HEK293 (cell line): ENCODE measurements around the gene WIPF3.

ENCODE experiments used
- KLF1 ChIP-seq: fragments of 450-650 bp; formaldehyde crosslinking; IDR thresholded peaks from 2 replicates; pipeline ENCODE4 v1.5.1; 2016; ENCODE audit warnings: missing biosample characterization, missing genetic modification characterization
- KLF7 ChIP-seq: fragments of 450-650 bp; formaldehyde crosslinking; IDR thresholded peaks from 2 replicates; pipeline ENCODE4 v1.5.1; 2016; ENCODE audit warnings: missing biosample characterization, missing genetic modification characterization, borderline replicate concordance
- MYNN ChIP-seq: fragments of 450-650 bp; formaldehyde crosslinking; IDR thresholded peaks from 2 replicates; pipeline ENCODE4 v1.5.1; 2016; ENCODE audit warnings: missing biosample characterization, missing genetic modification characterization, borderline replicate concordance
- PATZ1 ChIP-seq: fragments of 450-650 bp; formaldehyde crosslinking; IDR thresholded peaks from 2 replicates; pipeline ENCODE4 v1.5.1; 2016; ENCODE audit warnings: missing biosample characterization, missing genetic modification characterization
- PRDM1 ChIP-seq: fragments of 450-650 bp; formaldehyde crosslinking; IDR thresholded peaks from 2 replicates; pipeline ENCODE4; 2016; ENCODE audit warnings: missing biosample characterization, missing genetic modification characterization
- RBAK ChIP-seq: fragments of 450-650 bp; formaldehyde crosslinking; IDR thresholded peaks from 2 replicates; pipeline ENCODE4 v1.5.1; 2016; ENCODE audit warnings: missing biosample characterization, missing genetic modification characterization
- TSHZ1 ChIP-seq: fragments of 450-650 bp; formaldehyde crosslinking; IDR thresholded peaks from 2 replicates; pipeline ENCODE4 v1.5.1; 2016; ENCODE audit warnings: missing biosample characterization, missing genetic modification characterization, borderline replicate concordance
- YY1 ChIP-seq: fragments of 450-650 bp; formaldehyde crosslinking; IDR thresholded peaks from 2 replicates; pipeline ENCODE4 v1.5.1; 2018; ENCODE audit warnings: missing biosample characterization, missing genetic modification characterization
- ZBTB20 ChIP-seq: fragments of 450-650 bp; formaldehyde crosslinking; IDR thresholded peaks from 2 replicates; pipeline ENCODE4 v1.5.1; 2016; ENCODE audit warnings: missing biosample characterization, missing genetic modification characterization
- ZBTB8A ChIP-seq: fragments of 450-650 bp; formaldehyde crosslinking; IDR thresholded peaks from 2 replicates; pipeline ENCODE4 v1.5.1; 2016; ENCODE audit warnings: missing biosample characterization, missing genetic modification characterization
- ZFP37 ChIP-seq: fragments of 450-650 bp; formaldehyde crosslinking; IDR thresholded peaks from 2 replicates; pipeline ENCODE4 v1.5.1; 2016; ENCODE audit warnings: missing biosample characterization, missing genetic modification characterization
- ZNF148 ChIP-seq: fragments of 450-650 bp; formaldehyde crosslinking; IDR thresholded peaks from 2 replicates; pipeline ENCODE4 v1.5.0; 2017; ENCODE audit warnings: missing biosample characterization, missing genetic modification characterization, borderline replicate concordance
- ZNF280D ChIP-seq: fragments of 450-650 bp; formaldehyde crosslinking; IDR thresholded peaks from 2 replicates; pipeline ENCODE4 v1.5.1; 2016; ENCODE audit warnings: missing biosample characterization, missing genetic modification characterization
- ZNF350 ChIP-seq: fragments of 450-650 bp; formaldehyde crosslinking; IDR thresholded peaks from 2 replicates; pipeline ENCODE4 v1.5.0; 2017; ENCODE audit warnings: missing biosample characterization, mild to moderate bottlenecking, missing genetic modification characterization
- ZNF391 ChIP-seq: fragments of 450-650 bp; formaldehyde crosslinking; IDR thresholded peaks from 2 replicates; pipeline ENCODE4 v1.5.1; 2016; ENCODE audit warnings: low read depth, missing biosample characterization, missing genetic modification characterization, borderline replicate concordance
- ZNF48 ChIP-seq: fragments of 450-650 bp; formaldehyde crosslinking; IDR thresholded peaks from 2 replicates; pipeline ENCODE4 v1.5.1; 2016; ENCODE audit warnings: missing biosample characterization, missing genetic modification characterization
- ZNF514 ChIP-seq: fragments of 450-650 bp; formaldehyde crosslinking; IDR thresholded peaks from 2 replicates; pipeline ENCODE4 v1.5.1; 2016; ENCODE audit warnings: missing biosample characterization, missing genetic modification characterization
- ZNF521 ChIP-seq: fragments of 450-650 bp; formaldehyde crosslinking; IDR thresholded peaks from 2 replicates; pipeline ENCODE4 v1.5.1; 2017; ENCODE audit warnings: missing biosample characterization, mild to moderate bottlenecking, missing genetic modification characterization
- ZNF639 ChIP-seq: fragments of 450-650 bp; formaldehyde crosslinking; IDR thresholded peaks from 2 replicates; pipeline ENCODE4 v1.5.1; 2016; ENCODE audit warnings: missing biosample characterization, missing genetic modification characterization
- ZNF645 ChIP-seq: fragments of 450-650 bp; formaldehyde crosslinking; IDR thresholded peaks from 2 replicates; pipeline ENCODE4; 2016; ENCODE audit warnings: missing biosample characterization, missing genetic modification characterization
- ZNF660 ChIP-seq: fragments of 450-650 bp; IDR thresholded peaks from 2 replicates; pipeline ENCODE4 v1.5.1; 2018; ENCODE audit warnings: missing biosample characterization, mild to moderate bottlenecking, missing genetic modification characterization
- ZNF785 ChIP-seq: fragments of 450-650 bp; formaldehyde crosslinking; IDR thresholded peaks from 2 replicates; pipeline ENCODE4 v1.5.1; 2016; ENCODE audit warnings: missing biosample characterization, missing genetic modification characterization
- ZSCAN5A ChIP-seq: fragments of 450-650 bp; formaldehyde crosslinking; IDR thresholded peaks from 2 replicates; pipeline ENCODE4 v1.5.1; 2016; ENCODE audit warnings: missing biosample characterization, missing genetic modification characterization

Gene WIPF3

GRCh38 chr7:29853789-29854188 lies 47.5 kb downstream of the WIPF3 start (continued):
- TF ChIP-seq ZNF280D (tag by site-specific recombination) (no peak), RBAK (no peak), YY1 (tag by site-specific recombination) (no peak), ZNF391 (tag by site-specific recombination) (peak; percentile 41; the same call in 1 of the 2 replicates), ZNF639 (peak; percentile 46; the same call in 1 of the 2 replicates), KLF7 (tag by site-specific recombination) (peak; percentile 75; the same call in 1 of the 2 replicates), ZNF660 (no peak), MYNN (no peak), ZSCAN5A (tag by site-specific recombination) (no peak), ZNF521 (tag by site-specific recombination) (no peak), ZBTB8A (tag by site-specific recombination) (0 out of 2 replicates have a peak, but pooled peaks have one; percentile 7), KLF1 (peak; percentile 67; the same call in 1 of the 2 replicates), TSHZ1 (tag by site-specific recombination) (peak; percentile 89), PATZ1 (tag by site-specific recombination) (no peak; the same call in 1 of the 2 replicates), ZFP37 (no peak), ZNF148 (tag by site-specific recombination) (no peak), ZNF514 (no peak), ZNF350 (tag by site-specific recombination) (no peak), ZNF48 (tag by site-specific recombination) (no peak), ZBTB20 (tag by site-specific recombination) (no peak), ZNF645 (tag by site-specific recombination) (no peak), ZNF785 (no peak), PRDM1 (tag by site-specific recombination) (no peak)
